ENCODE measurements around the gene STUB1. TPM values are rescaled to one million over a fixed set of nuclear protein-coding genes. Genes with fewer than 3 reads are reported as not detected.

STUB1 gene
- 147 and 190 TPM in 2 replicates for total RNA-seq

DNA sequence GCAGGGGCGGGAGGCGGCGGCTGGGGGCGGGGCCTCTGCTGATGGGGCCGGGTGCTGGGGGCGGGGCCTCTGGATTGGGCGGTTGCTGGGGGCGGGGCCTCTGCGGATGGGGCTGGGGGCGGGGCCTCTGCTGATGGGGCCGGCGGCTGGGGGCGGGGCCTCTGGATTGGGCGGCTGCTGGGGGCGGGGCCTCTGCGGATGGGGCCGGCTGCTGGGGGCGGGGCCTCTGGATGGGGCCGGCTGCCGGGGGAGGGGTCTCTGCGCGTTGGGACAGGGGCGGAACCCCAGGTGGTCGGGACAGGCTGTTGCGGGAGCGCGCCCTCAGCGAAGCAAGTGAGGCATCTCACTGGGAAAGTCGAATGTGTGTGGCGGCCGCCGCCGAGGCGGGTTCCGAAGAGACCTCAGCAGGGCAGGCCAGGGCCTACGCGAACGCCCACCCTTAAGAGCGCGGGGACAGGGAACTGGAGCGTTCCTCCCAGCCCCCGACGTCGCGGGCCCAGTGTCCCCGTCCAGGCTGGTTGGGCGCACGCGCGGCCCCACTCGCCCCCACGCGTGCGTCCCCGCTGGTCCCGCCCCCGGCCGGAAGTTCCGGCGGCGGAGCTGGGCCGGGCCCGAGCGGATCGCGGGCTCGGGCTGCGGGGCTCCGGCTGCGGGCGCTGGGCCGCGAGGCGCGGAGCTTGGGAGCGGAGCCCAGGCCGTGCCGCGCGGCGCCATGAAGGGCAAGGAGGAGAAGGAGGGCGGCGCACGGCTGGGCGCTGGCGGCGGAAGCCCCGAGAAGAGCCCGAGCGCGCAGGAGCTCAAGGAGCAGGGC, at the start of gene STUB1:
TSS of gene STUB1 (plus strand) at position 597 of the 811 bp plus-strand sequence. CDS start at position 713, 116 bp downstream.

GRCh38 chr16:630815-631405, 49.3 kb upstream of the STUB1 start, which contains the start of gene WFIKKN1:
Gene WFIKKN1 (plus strand): TSS chr16:630985. CDS start chr16:631254, 269 bp downstream.

GRCh38 chr16:636206-637080, 43.8 kb upstream of the STUB1 start, which contains the start of gene METTL26:
Gene METTL26 (minus strand): TSS chr16:636305. CDS start chr16:636290, 15 bp downstream.

DNA sequence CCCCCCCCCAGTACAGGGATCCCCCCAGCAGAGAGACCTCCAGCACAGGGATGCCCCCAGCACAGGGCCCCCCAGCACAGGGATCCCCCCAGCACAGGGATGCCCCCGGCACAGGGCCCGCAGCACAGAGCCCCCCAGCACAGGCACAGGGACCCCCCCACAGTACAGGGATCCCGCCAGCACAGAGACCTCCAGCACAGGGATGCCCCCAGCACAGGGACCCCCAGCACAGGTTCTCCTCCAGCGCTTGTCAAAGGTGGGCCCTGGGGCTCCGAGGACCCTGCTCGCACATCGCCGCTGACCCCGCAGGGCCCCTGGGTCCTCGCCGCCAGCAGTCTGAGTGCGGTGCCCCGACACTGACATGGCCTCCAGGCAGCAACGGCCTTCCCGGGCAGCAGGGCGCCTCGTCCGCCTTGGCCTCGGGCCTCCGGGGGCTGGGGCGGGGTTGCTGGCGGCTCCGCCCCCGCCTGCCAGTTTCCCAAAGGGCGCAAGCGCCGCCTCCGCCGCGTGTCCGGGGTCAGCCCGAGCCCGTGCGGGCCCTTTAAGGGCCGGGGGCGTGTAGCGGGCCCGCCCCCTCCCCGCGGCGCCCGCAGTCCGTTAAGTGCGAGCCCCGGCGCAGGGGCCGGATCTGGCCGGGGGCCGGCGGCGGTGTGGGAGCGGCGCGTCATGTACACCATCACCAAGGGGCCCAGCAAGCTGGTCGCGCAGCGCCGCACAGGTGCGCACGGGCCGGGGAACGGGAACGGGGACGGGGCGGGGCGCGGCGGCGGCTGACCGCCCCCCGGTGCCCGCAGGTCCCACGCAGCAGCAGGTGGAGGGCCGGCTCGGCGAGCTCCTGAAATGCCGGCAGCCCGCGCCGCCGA, 38.7 kb upstream of the STUB1 start, which contains the start of gene MCRIP2:
TSS of gene MCRIP2 (plus strand) at position 503 of the 863 bp plus-strand sequence. CDS start at position 667, 164 bp downstream.

GRCh38 chr16:648781-649589, 31.2 kb upstream of the STUB1 start, which contains the start of gene WDR90:
Gene WDR90 (plus strand): TSS chr16:649365. CDS start chr16:649417, 52 bp downstream.

DNA sequence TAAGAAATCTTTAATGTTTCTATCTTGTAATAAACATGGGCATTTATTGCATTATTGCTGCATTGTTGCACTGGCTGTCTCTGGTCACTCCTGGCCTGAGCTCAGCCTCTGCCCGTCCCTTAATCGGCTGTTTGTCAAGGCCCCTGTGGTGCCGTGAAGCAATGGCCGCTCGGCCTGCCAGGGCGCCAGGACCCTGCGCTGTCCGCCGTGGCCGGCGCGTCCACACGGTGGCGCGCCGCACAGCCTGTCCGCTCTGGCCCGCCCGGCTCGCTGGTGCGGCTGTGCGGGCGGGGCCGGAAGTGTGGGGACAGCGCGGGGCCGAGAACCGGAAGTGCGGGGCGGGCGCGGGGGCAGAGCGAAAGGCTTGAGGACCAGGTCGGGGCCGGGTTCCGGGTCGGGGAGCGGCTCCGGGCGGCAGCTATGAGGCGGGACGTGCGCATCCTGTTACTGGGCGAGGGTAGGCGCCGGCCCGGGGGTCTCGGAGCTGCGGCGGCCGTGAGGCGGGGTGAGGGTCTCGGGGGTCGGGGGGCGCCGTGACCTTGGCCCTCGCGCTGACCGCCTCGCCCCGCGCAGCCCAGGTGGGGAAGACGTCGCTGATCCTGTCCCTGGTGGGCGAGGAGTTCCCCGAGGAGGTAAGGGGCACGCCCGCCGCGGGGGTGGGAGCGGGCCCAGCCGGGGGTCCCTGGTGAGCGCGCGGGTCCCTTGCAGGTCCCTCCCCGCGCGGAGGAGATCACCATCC, 12.3 kb upstream of the STUB1 start, which contains the start of gene RHOT2:
TSS of gene RHOT2 (plus strand) at position 353 of the 739 bp plus-strand sequence. CDS start at position 421, 68 bp downstream.

DNA sequence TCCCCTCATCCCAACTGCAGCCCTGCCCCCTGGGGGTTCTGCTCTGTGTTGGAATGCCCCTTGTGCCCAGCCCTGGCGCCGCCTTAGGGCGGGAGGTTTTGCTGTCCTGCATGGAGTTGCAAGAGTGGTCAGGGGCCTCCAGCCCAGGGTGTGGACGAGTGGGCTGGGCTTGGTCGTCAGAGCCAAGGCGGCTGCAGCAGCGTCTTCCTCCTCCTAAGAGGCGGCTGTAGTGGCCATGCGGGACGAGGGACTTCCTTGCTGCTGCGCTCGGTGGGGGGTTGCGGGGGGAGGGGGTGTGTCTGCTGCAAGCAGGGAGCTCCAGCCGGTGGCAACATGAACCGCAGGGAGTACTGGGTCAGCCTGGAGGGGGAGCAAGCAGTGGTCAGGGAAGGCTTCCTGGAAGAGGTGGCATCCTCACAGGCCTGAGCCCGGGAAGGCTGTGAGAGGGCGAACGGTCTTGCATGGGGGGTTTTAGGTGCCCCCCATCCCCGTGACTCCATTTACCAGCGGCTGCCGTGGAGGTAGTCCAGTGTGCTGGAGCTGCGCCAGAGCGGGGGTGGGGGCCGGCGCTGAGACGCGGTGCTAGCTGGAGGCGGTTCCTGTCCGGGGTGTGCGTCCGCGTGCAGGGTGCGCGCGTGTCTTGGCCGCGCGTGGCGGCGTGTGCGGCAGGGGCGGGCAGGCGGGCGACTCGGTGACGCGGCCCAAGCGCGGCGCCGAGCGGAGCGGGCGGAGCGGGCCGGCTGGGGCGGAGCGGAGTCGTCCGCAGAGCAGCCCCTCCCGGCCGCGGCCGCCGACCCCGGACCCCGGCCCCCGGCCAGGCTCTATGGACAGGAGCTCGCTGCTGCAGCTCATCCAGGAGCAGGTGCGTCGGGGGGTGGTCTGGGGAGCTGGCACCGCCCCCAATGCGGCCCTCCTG, 5.0 kb upstream of the STUB1 start, which contains the start of gene RHBDL1:
TSS of gene RHBDL1 (plus strand) at position 704 of the 916 bp plus-strand sequence. CDS start at position 824, 120 bp downstream.

DNA sequence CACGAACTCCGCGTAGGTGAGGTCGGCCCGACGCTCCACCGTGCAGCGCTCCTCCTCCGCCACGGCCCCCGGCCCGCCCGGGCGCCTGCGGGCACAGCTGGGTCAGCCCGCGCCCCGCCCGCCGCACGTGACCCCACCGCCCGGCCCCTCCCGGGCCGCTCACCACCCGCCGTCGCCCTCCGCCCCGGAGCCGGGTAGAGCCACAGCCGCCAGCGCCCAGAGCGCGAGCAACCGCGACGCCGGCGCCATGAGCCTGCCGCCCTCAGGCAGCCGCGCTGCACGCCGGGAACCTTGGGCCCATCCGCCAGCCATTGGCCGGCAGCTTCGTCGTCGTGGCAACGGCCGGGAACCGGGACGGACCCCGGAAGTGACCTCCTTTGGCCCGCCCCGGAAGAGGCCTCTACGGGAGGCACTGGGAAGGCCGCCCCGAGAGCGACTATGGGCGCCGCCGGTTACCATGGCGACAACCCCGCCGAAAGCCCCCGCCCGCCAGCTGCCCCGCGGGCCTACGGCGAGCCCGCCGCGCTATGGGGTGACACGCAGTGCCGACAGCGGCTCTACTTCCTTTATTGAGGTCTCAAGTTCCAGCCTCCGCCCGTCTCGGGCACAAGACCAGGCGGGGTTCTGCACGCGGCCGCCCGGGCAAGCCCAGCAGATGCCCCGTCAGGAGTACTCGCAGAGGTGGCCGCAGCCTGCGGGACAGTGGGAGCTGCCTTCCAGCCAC, 4.0 kb downstream of the STUB1 start, which contains the start of gene JMJD8:
TSS of gene JMJD8 (minus strand) at position 264 of the 724 bp plus-strand sequence. CDS start at position 249, 15 bp downstream.

GRCh38 chr16:705431-706188, 25.4 kb downstream of the STUB1 start, which contains the start of gene FBXL16:
Gene FBXL16 (minus strand): TSS chr16:705801. CDS start chr16:697405, 8,396 bp downstream.

DNA sequence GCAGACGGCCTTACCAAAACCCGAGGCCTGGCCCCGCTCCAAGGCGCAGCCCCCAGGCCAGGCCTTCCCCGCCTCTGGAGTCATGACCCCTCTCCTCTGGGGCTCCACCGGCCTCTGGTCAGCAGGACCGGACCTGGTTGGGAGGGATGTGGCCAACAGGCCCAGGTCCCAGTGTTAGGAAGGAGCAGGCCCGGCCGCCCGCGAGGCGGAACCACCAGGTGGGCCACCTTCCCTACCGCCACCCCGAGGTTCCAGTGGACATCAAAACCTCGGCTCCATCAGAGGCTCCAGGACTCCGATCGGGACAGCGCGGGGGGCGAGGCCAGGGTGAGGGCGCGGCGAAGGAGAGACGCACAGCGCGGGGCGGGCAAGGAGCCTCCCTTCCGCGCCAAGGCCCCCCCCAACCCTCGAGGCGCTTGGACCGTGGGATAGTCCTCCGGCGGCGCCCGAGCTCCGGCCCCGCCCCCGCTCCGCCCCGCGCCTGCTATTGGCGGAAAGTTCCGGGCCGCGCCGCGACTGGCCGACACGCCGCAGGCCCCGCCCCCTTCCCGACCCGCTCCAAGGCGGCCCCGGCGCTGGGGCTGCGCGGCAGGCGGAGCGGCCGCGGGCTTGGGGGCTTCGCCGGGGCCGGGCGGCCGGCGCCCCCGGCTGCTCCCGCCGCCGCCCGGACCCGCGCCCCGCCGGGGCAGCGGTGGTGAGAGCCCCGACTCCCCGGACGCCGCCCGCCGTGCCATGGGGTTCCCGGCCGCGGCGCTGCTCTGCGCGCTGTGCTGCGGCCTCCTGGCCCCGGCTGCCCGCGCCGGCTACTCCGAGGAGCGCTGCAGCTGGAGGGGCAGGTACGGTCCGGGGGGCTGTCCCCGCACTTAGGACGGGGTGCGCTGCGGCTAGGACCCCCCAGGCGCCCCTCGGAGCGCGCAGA, 34.6 kb downstream of the STUB1 start, which contains the start of gene METRN:
TSS of gene METRN (plus strand) at position 561 of the 919 bp plus-strand sequence. CDS start at position 733, 172 bp downstream.

DNA sequence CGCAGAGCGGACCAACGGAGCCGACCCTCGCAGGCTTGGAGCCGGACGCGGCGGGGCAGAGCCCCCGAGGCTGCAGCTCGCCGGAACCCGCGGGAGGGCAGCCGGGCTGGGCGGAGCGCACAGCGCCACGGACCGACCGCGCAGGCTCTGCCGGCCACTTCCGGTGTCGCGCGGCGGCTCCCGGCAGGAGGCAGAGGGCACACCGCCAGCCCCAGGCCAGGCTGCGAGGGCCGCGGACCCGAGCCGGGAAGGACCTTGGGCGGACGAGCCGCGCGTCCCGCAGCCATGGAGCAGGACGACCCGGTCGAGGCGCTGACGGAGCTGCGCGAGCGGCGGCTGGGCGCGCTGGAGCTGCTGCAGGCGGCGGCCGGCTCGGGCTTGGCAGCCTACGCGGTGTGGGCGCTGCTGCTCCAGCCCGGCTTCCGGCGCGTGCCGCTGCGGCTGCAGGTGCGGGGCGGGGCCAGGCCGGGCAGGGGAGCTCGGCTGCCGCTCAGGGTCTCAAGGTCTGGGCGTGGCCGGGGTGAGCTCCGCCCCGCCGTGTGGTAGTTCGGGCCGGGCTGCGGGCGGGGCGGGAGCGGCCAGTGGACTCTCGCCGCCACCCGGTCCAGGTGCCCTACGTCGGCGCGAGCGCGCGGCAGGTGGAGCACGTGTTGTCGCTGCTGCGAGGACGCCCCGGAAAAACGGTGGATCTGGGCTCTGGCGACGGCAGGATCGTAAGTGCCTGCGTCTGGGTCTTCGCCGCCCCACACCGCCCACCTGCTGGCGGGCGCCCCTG, 41.0 kb downstream of the STUB1 start, which contains the start of gene ANTKMT:
TSS of gene ANTKMT (plus strand) at position 157 of the 775 bp plus-strand sequence. CDS start at position 286, 129 bp downstream.

DNA sequence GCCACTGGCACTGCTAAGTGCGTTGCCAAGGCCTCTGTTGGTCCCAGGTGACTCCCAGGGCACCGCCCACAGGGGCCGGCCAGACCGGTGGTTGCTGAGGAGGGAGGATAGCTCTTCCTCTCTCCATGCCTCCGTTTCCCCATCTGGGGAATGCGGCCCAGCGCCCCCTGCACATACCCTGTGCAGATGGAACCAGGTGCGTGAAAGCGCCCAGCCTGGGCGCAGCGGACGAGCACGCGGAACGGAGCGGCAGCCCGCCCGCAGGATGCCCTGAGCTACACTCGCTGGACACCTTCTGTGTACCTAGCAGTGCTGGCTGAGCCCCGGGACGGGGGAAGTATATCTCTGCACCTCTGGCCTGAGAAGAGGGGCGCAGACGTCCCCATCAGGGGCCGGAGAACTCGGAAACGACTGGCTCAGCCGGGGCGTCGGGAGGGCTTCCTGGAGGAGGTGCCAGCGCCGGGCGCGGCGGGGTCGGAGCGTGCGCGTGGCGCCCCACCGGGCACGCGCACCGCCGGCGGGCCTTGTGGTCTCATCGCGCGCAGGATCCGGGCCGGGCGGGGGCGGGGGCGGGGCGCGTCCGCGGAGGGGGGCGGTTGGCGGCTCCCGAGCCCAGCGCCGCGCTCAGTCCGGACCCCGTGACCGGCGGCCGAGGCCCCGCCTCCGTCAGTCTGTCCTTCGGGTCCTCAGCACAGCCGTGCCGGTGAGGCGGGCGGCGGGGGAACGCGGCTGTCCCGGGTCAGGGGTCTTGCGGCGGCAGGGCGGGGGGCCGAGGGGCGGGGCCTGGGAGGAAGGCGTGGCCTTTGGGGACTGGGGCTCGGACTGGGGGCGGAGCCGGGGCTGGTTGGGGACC, 46.5 kb downstream of the STUB1 start, which contains the start of the genes CCDC78 and HAGHL:
TSS of gene CCDC78 (minus strand) at position 6 of the 853 bp plus-strand sequence. CDS start 76 bp downstream, outside the sequence.
TSS of gene HAGHL (plus strand) at position 669 of the 853 bp plus-strand sequence. CDS start 404 bp downstream, outside the sequence.

Measured in cardiac atrium fibroblast (primary cell).